Progenitor cell of endocrine pancreas (in vitro differentiated cells): Measurements from ENCODE around the gene SPRED2. TPM values are rescaled to one million over a fixed set of nuclear protein-coding genes. Genes with fewer than 3 reads are reported as not detected.

Experiments
- DNase-seq: peaks from one replicate; pipeline ENCODE4 v3.0.0; 2021; ENCODE audit warnings: low spot score; ENCODE audit not compliant: unreplicated experiment
- H3K27ac Mint-ChIP-seq: 2 replicates; pipeline ENCODE4 v1.8.0; 2021; ENCODE audit warnings: mild to moderate bottlenecking, moderate library complexity, mixed read lengths
- H3K27me3 Mint-ChIP-seq: 2 replicates; pipeline ENCODE4 v1.8.0; 2021; ENCODE audit warnings: mixed read lengths
- H3K36me3 Mint-ChIP-seq: 2 replicates; pipeline ENCODE4 v1.8.0; 2022; ENCODE audit warnings: mixed read lengths; ENCODE audit not compliant: insufficient read depth
- H3K4me1 Mint-ChIP-seq: 2 replicates; pipeline ENCODE4 v1.8.0; 2021; ENCODE audit warnings: low read depth, mixed read lengths
- H3K4me3 Mint-ChIP-seq: 2 replicates; pipeline ENCODE4 v1.8.0; 2021; ENCODE audit warnings: low read depth, mild to moderate bottlenecking, moderate library complexity, mixed read lengths
- H3K9me3 Mint-ChIP-seq: 2 replicates; pipeline ENCODE4 v1.8.0; 2021; ENCODE audit warnings: low read depth, mixed read lengths
- total RNA-seq: library from RNA; stranded (reverse); gene quantifications from 2 replicates; pipeline ENCODE4 v1.2.1, GENCODE V29; 2021
- TF ChIP-seq, protein P1 (sequence below): fragments of 200-600 bp; sonication (generic); IDR thresholded peaks from one replicate; pipeline ENCODE4 v1.5.0; 2021; ENCODE audit warnings: antibody characterized with exemption, mild to moderate bottlenecking; ENCODE audit not compliant: unreplicated experiment

The SPRED2 gene
- total RNA-seq, 1 donor from 2014 or later = 38.6 TPM

DNA sequence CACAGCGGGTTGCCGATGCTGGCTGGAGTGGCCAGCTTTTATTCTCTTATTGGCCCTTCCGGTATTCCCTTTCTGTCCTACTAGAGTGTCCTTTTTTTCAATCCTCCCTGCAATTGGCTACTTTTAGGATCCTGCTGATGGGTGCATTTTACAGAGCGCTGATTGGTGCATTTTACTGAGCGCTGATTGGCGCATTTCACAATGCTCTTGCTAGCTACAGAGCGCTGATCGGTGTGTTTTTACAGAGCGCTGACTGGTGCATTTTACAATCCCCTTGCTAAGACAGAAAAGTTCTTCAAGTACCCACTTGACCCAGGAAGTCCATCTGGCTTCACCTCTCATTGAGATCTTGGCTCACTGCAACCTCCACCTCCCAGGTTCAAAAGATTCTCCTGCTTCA lies 44.4 kb upstream of the SPRED2 start:
- Mint-ChIP-seq H3K36me3 (no peaks in the 10 kb centered on the region), H3K27me3 (no peaks in the 10 kb centered on the region), H3K9me3 (no peaks in the 10 kb centered on the region), H3K27ac (no peak overlapping the region), H3K4me3 (no peak overlapping the region), H3K4me1 (peaks cover 1% of the 10 kb centered on the region)
- DNase-seq = no peak
- TF ChIP-seq, protein P1, sequence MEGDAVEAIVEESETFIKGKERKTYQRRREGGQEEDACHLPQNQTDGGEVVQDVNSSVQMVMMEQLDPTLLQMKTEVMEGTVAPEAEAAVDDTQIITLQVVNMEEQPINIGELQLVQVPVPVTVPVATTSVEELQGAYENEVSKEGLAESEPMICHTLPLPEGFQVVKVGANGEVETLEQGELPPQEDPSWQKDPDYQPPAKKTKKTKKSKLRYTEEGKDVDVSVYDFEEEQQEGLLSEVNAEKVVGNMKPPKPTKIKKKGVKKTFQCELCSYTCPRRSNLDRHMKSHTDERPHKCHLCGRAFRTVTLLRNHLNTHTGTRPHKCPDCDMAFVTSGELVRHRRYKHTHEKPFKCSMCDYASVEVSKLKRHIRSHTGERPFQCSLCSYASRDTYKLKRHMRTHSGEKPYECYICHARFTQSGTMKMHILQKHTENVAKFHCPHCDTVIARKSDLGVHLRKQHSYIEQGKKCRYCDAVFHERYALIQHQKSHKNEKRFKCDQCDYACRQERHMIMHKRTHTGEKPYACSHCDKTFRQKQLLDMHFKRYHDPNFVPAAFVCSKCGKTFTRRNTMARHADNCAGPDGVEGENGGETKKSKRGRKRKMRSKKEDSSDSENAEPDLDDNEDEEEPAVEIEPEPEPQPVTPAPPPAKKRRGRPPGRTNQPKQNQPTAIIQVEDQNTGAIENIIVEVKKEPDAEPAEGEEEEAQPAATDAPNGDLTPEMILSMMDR = no peak

DNA sequence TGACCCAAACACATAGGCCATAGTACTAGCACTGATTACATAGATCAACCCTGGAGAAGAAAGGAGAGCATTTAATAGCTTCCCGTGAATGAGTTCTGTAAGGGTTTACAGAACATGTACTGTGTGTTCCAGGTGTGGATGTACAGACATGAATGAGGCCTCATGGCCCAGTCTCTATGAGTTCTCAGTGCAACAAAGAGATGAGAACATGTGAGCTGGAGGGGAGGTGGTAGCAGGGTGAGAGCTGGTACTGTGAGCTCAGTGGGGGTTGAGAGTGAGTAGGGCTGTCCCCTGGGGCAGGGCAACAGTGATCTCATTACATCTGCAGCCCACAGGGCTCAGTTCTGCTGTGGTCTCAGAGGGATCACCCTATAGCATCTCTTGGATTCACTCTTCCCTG lies 42.6 kb upstream of the SPRED2 start:
- Mint-ChIP-seq H3K4me3 (no peak overlapping the region), H3K9me3 (no peaks in the 10 kb centered on the region), H3K27ac (no peak overlapping the region), H3K36me3 (no peaks in the 10 kb centered on the region), H3K4me1 (peaks cover 1% of the 10 kb centered on the region), H3K27me3 (no peaks in the 10 kb centered on the region)
- DNase-seq = no peak
- TF ChIP-seq, protein P1 = no peak

DNA sequence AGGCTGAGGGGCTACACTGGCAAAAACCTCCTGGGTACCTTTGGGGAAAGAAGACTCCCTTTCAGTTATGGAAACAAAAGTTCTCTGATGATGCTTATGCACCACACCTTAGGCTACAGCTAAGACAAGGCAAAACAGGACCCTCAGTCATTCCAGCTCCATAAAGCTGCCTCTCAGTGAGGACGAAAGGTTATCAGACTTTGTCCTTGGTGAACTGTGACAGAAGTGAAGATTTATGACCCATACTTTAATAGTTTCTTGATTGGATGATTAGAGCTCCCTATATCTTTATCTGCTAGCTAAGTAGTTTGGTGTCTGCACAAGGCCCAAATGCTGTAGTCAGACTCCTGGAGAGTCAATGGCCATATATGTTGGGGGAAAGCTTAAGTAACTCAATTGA lies 40.6 kb upstream of the SPRED2 start:
- Mint-ChIP-seq H3K4me3 (no peak overlapping the region), H3K9me3 (no peaks in the 10 kb centered on the region), H3K27ac (no peak overlapping the region), H3K36me3 (no peaks in the 10 kb centered on the region), H3K27me3 (no peaks in the 10 kb centered on the region), H3K4me1 (peaks cover 1% of the 10 kb centered on the region)
- no peak for DNase-seq
- TF ChIP-seq, protein P1 = no peak

DNA sequence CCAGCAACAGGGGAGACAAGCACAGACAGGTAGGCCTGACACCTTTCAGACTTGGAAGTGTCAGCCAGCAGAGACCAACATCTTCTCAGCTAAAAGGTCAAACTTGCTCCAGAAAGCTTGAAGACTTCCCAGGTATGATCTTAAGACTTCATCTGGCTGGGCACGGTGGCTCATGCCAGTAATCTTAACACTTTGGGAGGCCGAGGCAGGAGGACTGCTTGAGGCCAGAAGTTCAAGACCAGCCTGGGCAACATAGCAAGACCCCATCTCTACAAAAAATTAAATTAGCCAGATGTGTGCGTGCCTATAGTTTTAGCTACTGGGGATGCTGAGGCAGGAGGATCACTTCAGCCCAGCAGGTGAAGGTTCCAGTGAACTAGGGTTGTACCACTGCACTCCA lies 39.0 kb upstream of the SPRED2 start:
- no peaks in the 10 kb centered on the region for H3K27me3 Mint-ChIP-seq

DNA sequence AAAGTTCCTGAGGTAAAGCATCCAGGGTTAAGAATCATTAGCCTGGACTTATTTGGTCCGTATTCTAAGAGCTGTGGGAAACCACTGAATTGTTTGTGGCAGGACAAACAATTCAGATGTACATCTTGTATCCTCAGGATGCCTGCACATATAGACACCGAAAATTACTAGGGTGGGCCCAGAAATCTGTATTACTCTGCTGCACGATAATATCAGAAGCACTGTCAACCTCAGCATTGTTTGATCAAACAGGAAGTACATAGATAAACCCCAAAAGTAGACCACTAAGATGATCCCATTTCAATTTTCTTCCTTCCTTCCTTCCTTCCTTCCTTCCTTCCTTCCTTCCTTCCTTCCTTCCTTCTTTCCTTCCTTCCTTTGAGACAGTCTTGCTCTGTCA lies 34.2 kb upstream of the SPRED2 start:
- TF ChIP-seq, protein P1 = no peak
- no peak for DNase-seq
- no peak overlapping the region for H3K4me3 Mint-ChIP-seq
- no peaks in the 10 kb centered on the region for H3K36me3 Mint-ChIP-seq
- no peak overlapping the region for H3K27ac Mint-ChIP-seq
- no peaks in the 10 kb centered on the region for H3K9me3 Mint-ChIP-seq
- H3K4me1 Mint-ChIP-seq = no peaks in the 10 kb centered on the region
- no peaks in the 10 kb centered on the region for H3K27me3 Mint-ChIP-seq

More for the DNA sequence above, 39.0 kb upstream of the SPRED2 start:
- TF ChIP-seq, protein P1 = no peak
- no peak for DNase-seq
- no peak overlapping the region for H3K4me3 Mint-ChIP-seq
- no peak overlapping the region for H3K27ac Mint-ChIP-seq
- H3K4me1 Mint-ChIP-seq = peaks cover 1% of the 10 kb centered on the region
- no peaks in the 10 kb centered on the region for H3K9me3 Mint-ChIP-seq
- no peaks in the 10 kb centered on the region for H3K36me3 Mint-ChIP-seq
